ENCODE measurements around the gene HPSE2.
"Not testable (repeated sequence)": the region's sequence is repeated elsewhere in the genome, so short reads cannot be mapped to it uniquely, and the experiment has no call there.

HPSE2 gene

GRCh38 chr10:98910546-98910945 is 325.1 kb downstream of the HPSE2 start:
- Histone ChIP-seq H3K9ac (ENCODE audit: low read length) (no peak overlapping the region), H3K4me1 (ENCODE audit: low read length) (no peaks in the 10 kb centered on the region), H3K36me3 (replicated peaks; ENCODE audit: low read depth, low read length) (no peaks in the 10 kb centered on the region), H3K4me3 (ENCODE audit: low read length) (no peak overlapping the region), H3K27ac (ENCODE audit: low read length) (no peak overlapping the region), H3K9me3 (ENCODE audit: insufficient read depth, low read length) (no peaks in the 10 kb centered on the region), H4K20me1 (ENCODE audit: insufficient read depth, low read length) (no peaks in the 10 kb centered on the region), H2AFZ (ENCODE audit: low read depth, low read length) (no peak overlapping the region), H3K4me2 (ENCODE audit: low read length) (no peak overlapping the region), H3K79me2 (ENCODE audit: low read length) (no peaks in the 10 kb centered on the region), H3K27me3 (ENCODE audit: low read depth, low read length) (no peaks in the 10 kb centered on the region)
- no peak for TF ChIP-seq EZH2phosphoT487 (IDR thresholded peaks at IDR 0.05; ENCODE audit: low read depth)
- no peak for TF ChIP-seq CTCF (IDR thresholded peaks at IDR 0.05; ENCODE audit: low read depth, low read length)

GRCh38 chr10:98910048-98910447 is 325.6 kb downstream of the HPSE2 start:
- no peak overlapping the region for H3K4me3 ChIP-seq (ENCODE audit: low read length)
- H3K27ac ChIP-seq (ENCODE audit: low read length): no peak overlapping the region
- no peak overlapping the region for H2AFZ ChIP-seq (ENCODE audit: low read depth, low read length)
- no peaks in the 10 kb centered on the region for H3K36me3 ChIP-seq (replicated peaks; ENCODE audit: low read depth, low read length)
- H3K4me1 ChIP-seq (ENCODE audit: low read length): no peaks in the 10 kb centered on the region
- H3K9me3 ChIP-seq (ENCODE audit: insufficient read depth, low read length): no peaks in the 10 kb centered on the region
- no peak overlapping the region for H3K4me2 ChIP-seq (ENCODE audit: low read length)
- H3K9ac ChIP-seq (ENCODE audit: low read length): no peak overlapping the region
- no peaks in the 10 kb centered on the region for H4K20me1 ChIP-seq (ENCODE audit: insufficient read depth, low read length)
- TF ChIP-seq EZH2phosphoT487 (IDR thresholded peaks at IDR 0.05; ENCODE audit: low read depth) (no peak), CTCF (IDR thresholded peaks at IDR 0.05; ENCODE audit: low read depth, low read length) (no peak)
- no peaks in the 10 kb centered on the region for H3K79me2 ChIP-seq (ENCODE audit: low read length)
- no peaks in the 10 kb centered on the region for H3K27me3 ChIP-seq (ENCODE audit: low read depth, low read length)

GRCh38 chr10:98908868-98909267 is 326.8 kb downstream of the HPSE2 start:
- TF ChIP-seq CTCF (IDR thresholded peaks at IDR 0.05; ENCODE audit: low read depth, low read length) (no peak), EZH2phosphoT487 (IDR thresholded peaks at IDR 0.05; ENCODE audit: low read depth) (no peak)
- Histone ChIP-seq H3K4me3 (ENCODE audit: low read length) (no peak overlapping the region), H3K9ac (ENCODE audit: low read length) (no peak overlapping the region), H3K9me3 (ENCODE audit: insufficient read depth, low read length) (no peaks in the 10 kb centered on the region), H3K36me3 (replicated peaks; ENCODE audit: low read depth, low read length) (no peaks in the 10 kb centered on the region), H3K4me1 (ENCODE audit: low read length) (no peaks in the 10 kb centered on the region), H3K27me3 (ENCODE audit: low read depth, low read length) (no peaks in the 10 kb centered on the region), H3K79me2 (ENCODE audit: low read length) (no peaks in the 10 kb centered on the region), H4K20me1 (ENCODE audit: insufficient read depth, low read length) (no peaks in the 10 kb centered on the region), H2AFZ (ENCODE audit: low read depth, low read length) (no peak overlapping the region), H3K4me2 (ENCODE audit: low read length) (no peak overlapping the region), H3K27ac (ENCODE audit: low read length) (no peak overlapping the region)

GRCh38 chr10:98908247-98908646 is 327.4 kb downstream of the HPSE2 start:
- not testable (repeated sequence) for H3K9ac ChIP-seq (ENCODE audit: low read length); H2AFZ ChIP-seq (ENCODE audit: low read depth, low read length); H3K9me3 ChIP-seq (ENCODE audit: insufficient read depth, low read length); H3K4me3 ChIP-seq (ENCODE audit: low read length); H3K79me2 ChIP-seq (ENCODE audit: low read length); H4K20me1 ChIP-seq (ENCODE audit: insufficient read depth, low read length); H3K4me2 ChIP-seq (ENCODE audit: low read length); H3K27me3 ChIP-seq (ENCODE audit: low read depth, low read length); H3K4me1 ChIP-seq (ENCODE audit: low read length); H3K36me3 ChIP-seq (replicated peaks; ENCODE audit: low read depth, low read length); H3K27ac ChIP-seq (ENCODE audit: low read length)
